Stimulated activated CD8-positive, alpha-beta memory T cell treated with anti-CD3 and anti-CD28 coated beads, Interleukin-2, amount 100 ng/mL, for 48 hours (primary cell): Measurements from ENCODE around the gene EPB41L3.
"Not testable (repeated sequence)": the region's sequence is repeated elsewhere in the genome, so short reads cannot be mapped to it uniquely, and the experiment has no call there.

Source experiments
- DNase-seq, 2 donors: peaks; one replicate each; pipeline ENCODE4 v3.0.0-alpha.2; 2020; ENCODE audit warnings: low read depth in 2 of 2

EPB41L3 gene

GRCh38 chr18:5530629-5531178 is 13.1 kb downstream of the EPB41L3 start:
- DNase-seq: no peak

- no peak for DNase-seq
These were observed 14.3 kb downstream of the EPB41L3 start for GRCh38 chr18:5529471-5529870.

GRCh38 chr18:5527603-5528002 is 16.2 kb downstream of the EPB41L3 start:
- DNase-seq: no peak

DNA sequence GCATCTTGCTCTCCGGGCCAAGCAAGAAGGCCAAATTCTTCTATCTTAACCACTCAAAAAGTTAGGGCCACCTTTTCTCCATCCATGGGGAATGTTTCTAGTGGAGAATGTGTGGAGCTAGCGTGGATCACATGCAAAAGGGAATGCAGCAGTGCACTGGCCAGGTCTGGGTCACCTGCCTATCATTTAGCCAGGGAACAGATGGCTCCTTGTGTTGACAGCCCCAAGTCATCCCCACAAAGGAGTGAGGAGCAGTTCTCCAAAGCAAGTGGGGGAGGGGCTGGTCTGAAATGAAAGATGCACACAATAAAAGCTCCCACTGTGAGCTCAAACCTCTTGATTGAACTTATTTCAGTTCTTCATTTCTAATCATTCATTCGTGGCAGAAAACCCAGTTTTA is 19.1 kb downstream of the EPB41L3 start:
- DNase-seq: no peak

- DNase-seq: no peak
These were observed 22.8 kb downstream of the EPB41L3 start for GRCh38 chr18:5521000-5521399.

- no peak for DNase-seq
These were observed 23.3 kb downstream of the EPB41L3 start for GRCh38 chr18:5520464-5520863.

GRCh38 chr18:5519448-5520298 is 24.1 kb downstream of the EPB41L3 start:
- DNase-seq: no peak

- DNase-seq: no peak
These were observed 24.9 kb downstream of the EPB41L3 start for GRCh38 chr18:5518899-5519371.

- DNase-seq: no peak
These were observed 25.5 kb downstream of the EPB41L3 start for GRCh38 chr18:5518179-5518770.

GRCh38 chr18:5516841-5517240 is 27.0 kb downstream of the EPB41L3 start:
- no peak for DNase-seq

- DNase-seq: no peak
These were observed 28.6 kb downstream of the EPB41L3 start for GRCh38 chr18:5515011-5515784.

DNA sequence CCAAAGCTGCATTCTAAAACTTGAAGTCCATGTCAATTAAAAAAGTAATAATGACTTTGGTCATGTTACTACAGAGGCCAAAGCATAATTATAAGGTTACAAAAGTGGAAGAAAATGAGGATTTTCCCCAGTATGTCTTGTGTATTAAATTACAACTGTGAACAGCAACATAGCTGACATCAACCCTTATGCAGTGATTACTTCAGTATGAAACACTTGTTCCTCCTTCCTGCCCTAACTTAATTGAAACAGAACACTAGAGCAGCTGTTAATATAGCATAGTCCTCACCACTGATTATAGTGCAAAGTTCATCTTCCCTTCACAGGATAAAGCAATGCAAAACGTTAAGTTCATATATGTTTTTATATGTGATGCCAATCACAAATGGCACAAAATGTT is 29.9 kb downstream of the EPB41L3 start:
- no peak for DNase-seq

DNA sequence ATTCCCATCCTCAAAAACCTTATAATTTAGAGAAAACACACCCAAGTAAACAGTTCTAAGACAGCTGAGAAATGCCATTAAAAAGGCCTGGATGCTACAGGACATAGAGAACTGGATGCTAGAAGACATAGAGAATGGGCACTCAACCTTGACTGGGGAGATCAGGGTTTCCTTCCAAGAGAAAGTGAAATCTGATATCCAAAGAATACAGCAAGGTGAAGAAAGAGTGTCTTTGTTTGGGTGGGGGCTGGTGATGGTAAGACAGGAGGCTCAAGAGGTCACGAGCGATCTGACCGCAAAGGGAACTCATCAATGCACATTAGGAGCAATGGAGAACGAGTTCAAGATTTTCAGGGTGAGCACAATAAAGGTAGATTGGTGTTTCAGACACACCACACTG is 31.6 kb downstream of the EPB41L3 start:
- DNase-seq: no peak

DNA sequence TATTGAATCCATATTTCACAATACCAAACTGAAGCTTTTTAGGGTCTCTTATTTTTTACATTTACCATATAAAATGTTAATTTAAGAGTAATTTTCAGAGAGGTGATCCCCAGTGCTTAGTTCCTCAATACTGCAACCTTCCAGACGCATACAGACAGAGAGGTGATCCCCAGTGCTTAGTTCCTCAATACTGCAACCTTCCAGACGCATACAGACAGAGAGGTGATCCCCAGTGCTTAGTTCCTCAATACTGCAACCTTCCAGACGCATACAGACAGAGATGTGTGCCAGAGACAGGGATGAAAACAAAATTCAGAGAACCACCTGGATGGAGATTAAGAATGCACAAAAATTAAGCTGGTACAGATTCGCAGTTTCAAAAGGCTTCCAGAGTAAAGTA is 32.3 kb downstream of the EPB41L3 start:
- not testable (repeated sequence) for DNase-seq

DNA sequence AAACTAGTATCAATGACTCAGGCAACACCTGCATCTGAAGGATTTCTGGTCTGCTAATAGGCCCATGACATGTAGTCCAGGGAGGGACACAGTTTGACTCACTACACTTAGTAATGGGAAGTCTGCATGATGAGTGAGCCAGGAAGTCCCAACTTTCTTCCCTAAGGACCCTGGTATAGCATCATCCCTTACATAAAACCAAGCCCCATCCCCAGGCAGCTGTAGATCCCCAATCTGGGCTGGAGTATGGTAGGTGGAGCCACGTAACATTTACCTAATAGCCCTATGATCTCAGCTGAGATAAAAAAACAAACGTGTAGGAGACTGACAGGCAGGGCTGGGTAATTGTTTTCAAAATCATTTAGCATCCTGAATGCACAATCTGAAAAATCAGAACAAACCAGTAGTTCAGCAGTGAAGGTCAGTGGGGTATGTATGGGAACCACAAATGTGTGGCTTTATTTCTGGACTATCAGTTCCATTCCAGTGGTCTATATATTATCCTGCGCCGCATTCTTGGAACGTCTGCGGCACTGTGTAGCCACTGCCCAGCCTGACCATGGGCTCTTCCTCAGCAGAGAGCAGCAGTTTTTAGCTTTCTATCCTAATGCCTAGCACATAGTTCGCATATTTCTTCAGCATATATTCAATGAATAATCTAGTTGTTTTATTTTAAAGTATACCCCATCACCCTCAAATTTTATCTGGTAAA is 33.5 kb downstream of the EPB41L3 start:
- no peak for DNase-seq

DNA sequence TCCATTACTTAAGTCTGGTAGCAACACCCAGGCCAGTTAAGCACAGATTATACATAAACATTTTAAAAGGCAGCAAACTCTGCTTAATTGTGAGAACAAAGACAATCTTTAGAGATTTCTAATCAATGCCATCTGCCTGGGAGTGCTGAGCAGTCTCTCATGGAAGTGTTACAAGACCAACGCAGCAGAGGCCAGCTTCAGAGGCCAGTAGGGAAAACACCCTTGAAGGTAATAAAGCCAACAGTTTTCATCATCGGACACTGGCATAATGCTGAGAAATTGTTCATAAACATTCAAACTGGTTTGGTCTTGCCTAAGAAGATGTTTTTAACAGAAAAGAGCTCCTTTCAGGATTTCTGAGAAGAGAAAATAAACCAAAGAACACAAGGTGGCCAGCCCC is 35.0 kb downstream of the EPB41L3 start:
- DNase-seq: no peak

DNA sequence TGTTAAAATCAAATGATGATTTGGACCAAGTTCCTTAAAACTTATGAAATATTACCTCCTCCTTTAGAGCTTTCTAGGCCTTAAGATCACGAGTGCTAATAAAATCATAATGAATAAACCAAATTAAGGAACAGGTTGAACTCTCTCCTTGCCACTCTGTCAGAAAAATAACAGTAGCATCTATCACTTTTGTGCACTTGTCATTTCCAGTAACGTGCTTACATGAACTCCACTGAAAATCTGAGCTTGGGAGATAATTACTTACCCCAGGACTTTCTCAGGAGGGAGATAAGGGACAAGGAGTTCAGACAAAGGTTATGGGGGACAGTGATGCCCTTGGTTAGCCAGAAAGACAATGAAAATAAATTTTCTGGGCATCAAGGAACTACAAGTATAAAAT is 36.0 kb downstream of the EPB41L3 start:
- no peak for DNase-seq

DNA sequence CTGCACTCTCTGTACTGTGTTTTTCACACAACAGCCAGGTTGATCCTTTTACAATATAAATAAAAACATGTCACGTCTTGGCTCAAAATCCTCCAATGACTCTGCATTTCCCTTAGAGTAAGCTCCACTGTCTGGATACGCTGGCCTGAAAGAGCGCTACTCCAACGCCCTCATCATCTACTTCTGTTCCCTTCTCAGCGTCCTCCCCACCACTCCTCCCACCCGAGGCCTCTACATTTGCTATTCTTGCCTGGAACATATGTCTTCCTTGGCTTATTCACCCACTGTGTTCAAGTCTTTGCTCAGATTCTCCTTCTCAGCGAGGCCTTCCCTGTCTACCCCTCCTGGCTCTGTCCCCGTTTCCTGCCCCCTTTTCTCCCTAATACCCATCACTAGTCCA is 37.6 kb downstream of the EPB41L3 start:
- DNase-seq: no peak

DNA sequence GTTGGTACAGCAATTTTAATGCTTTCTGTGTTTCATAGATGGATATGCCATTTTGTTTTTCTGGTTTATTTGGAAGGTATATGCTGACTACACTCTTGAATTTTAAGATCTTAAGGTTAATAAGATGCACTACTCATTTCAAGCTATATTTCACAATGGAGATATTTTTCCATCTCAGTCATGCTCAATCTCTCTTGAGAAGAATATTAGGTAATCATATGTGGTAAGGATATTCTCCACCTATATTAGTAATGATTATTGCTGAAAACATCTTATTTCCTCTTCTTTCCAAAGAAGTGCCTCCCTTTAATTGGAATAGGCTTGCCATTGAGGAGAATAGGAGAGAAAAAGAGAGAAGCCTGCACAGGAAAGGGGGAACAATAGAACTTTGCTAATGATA is 40.1 kb downstream of the EPB41L3 start:
- DNase-seq: no peak

GRCh38 chr18:5500158-5500939 is 43.4 kb downstream of the EPB41L3 start:
- DNase-seq: no peak

- DNase-seq: no peak
These were observed 45.3 kb downstream of the EPB41L3 start for GRCh38 chr18:5498452-5498851.
